Endothelial cell of umbilical vein (primary cell): Measurements from ENCODE around the gene GIMAP6. TPM values are rescaled to one million over a fixed set of nuclear protein-coding genes. Genes with fewer than 3 reads are reported as not detected.

Source experiments
- BruUV-seq: library from RNA; stranded (reverse); fragments of 400-500 nt; replicated peaks from 2 replicates; lab custom pipeline; 2021; lab: Mats Ljungman, UMichigan
- CTCF ChIA-PET: fragments of 300-600, 350-600 bp; sonication (Branson Sonifier 250); formaldehyde crosslinking; loops from one replicate; lab custom pipeline; 2021; ENCODE audit warnings: antibody characterized with exemption, inconsistent platforms; lab: Charles Lee
- POLR2A ChIA-PET: fragments of 300-600, 350-600 bp; sonication (Branson Sonifier 250); formaldehyde crosslinking; loops from one replicate; lab custom pipeline; 2021; ENCODE audit warnings: antibody characterized with exemption, inconsistent platforms; lab: Charles Lee
- DNase-seq: peaks from one replicate; pipeline ENCODE4 v3.0.0-alpha.2; 2011; ENCODE audit warnings: low read depth, low spot score
- FAIRE-seq: peaks from 2 replicates; lab custom pipeline; 2011; peaks lifted over from hg19 to GRCh38; lab: Jason Lieb, UNC
- H2AFZ ChIP-seq: 2 replicates; pipeline ENCODE4 v1.6.0; 2012; ENCODE audit warnings: low read depth, low read length, control low read depth, inconsistent platforms
- H3K27ac ChIP-seq: 2 replicates; pipeline ENCODE4 v1.5.1; 2011; ENCODE audit warnings: low read depth, mild to moderate bottlenecking, control low read depth, low read length, moderate library complexity; ENCODE audit not compliant: insufficient read depth
- H3K27me3 ChIP-seq, 2 experiments: 2 replicates each; pipeline versions ENCODE4 v1.6.0 to v1.6.1; 2011; ENCODE audit warnings: low read length in 2 of 2, mixed read lengths in 1 of 2; ENCODE audit not compliant: control insufficient read depth in 2 of 2, insufficient read depth in 2 of 2
- H3K36me3 ChIP-seq, 2 experiments: 2 replicates in 1 of 2; 3 replicates in 1 of 2; pipeline ENCODE4 v1.5.1; 2011; ENCODE audit warnings: low read length in 2 of 2, mild to moderate bottlenecking in 1 of 2, moderate library complexity in 1 of 2; ENCODE audit not compliant: control insufficient read depth in 2 of 2, insufficient read depth in 2 of 2; ENCODE audit errors: extremely low read depth in 1 of 2
- H3K4me1 ChIP-seq: 3 replicates; pipeline ENCODE4 v1.5.1; 2011; ENCODE audit warnings: mild to moderate bottlenecking, low read length; ENCODE audit not compliant: control insufficient read depth, insufficient read depth; ENCODE audit errors: extremely low read depth
- H3K4me2 ChIP-seq: 2 replicates; pipeline ENCODE4 v1.6.1; 2011; ENCODE audit warnings: low read length, control low read depth, mixed read lengths; ENCODE audit not compliant: insufficient read depth
- H3K4me3 ChIP-seq, 3 experiments: fragments of 200-600 bp in 1 of 3; sonication (generic), shearing (Covaris generic) in 1 of 3; replicated peaks in 1 of 3; 2 replicates each; pipeline ENCODE4 v1.5.1; 2011 to 2016; ENCODE audit warnings: control low read depth in 3 of 3, low read length in 3 of 3, mild to moderate bottlenecking in 2 of 3, inconsistent platforms in 1 of 3, low read depth in 1 of 3, moderate library complexity in 1 of 3; ENCODE audit not compliant: insufficient read depth in 1 of 3
- H3K79me2 ChIP-seq: 2 replicates; pipeline ENCODE4 v1.6.0; 2012; ENCODE audit warnings: low read length, inconsistent platforms; ENCODE audit not compliant: control insufficient read depth, insufficient read depth
- H3K9ac ChIP-seq: replicated peaks from 2 replicates; pipeline ENCODE3; 2011; ENCODE audit warnings: low read length, control low read depth; ENCODE audit not compliant: insufficient read depth; ENCODE audit errors: extremely low read depth
- H3K9me1 ChIP-seq: replicated peaks from 3 replicates; pipeline ENCODE4 v1.6.0; 2011; ENCODE audit warnings: mild to moderate bottlenecking, low read length; ENCODE audit not compliant: control insufficient read depth, insufficient read depth; ENCODE audit errors: extremely low read depth
- H3K9me3 ChIP-seq: replicated peaks from 2 replicates; pipeline ENCODE4 v1.5.1; 2012; ENCODE audit warnings: low read length, inconsistent platforms; ENCODE audit not compliant: control insufficient read depth, insufficient read depth
- H4K20me1 ChIP-seq: replicated peaks from 2 replicates; pipeline ENCODE3; 2011; ENCODE audit warnings: mild to moderate bottlenecking, low read length; ENCODE audit not compliant: control insufficient read depth, insufficient read depth; ENCODE audit errors: extremely low read depth
- CTCF ChIP-seq, 2 donors: IDR thresholded peaks; 1 replicate in 1 of 2; 2 replicates in 1 of 2; pipeline ENCODE4 v1.5.1; 2011; ENCODE audit warnings: low read length in 2 of 2, mild to moderate bottlenecking in 2 of 2, moderate library complexity in 2 of 2, control low read depth in 1 of 2, inconsistent platforms in 1 of 2, low read depth in 1 of 2; ENCODE audit not compliant: insufficient read depth in 1 of 2; ENCODE audit errors: extremely low read depth in 1 of 2
- EZH2 ChIP-seq: IDR thresholded peaks from 2 replicates; pipeline ENCODE4 v1.6.1; 2012; ENCODE audit warnings: borderline replicate concordance, low read depth, mild to moderate bottlenecking, moderate library complexity, low read length, inconsistent platforms; ENCODE audit not compliant: severe bottlenecking
- FOS ChIP-seq: IDR thresholded peaks from 2 replicates; pipeline ENCODE4 v1.6.1; 2011; ENCODE audit warnings: mild to moderate bottlenecking, low read length, moderate library complexity, borderline replicate concordance; ENCODE audit not compliant: insufficient read depth
- GATA2 ChIP-seq: IDR thresholded peaks from 2 replicates; pipeline ENCODE4 v1.7.0; 2011; ENCODE audit warnings: low read depth, mild to moderate bottlenecking, moderate library complexity, mixed read lengths, low read length; ENCODE audit not compliant: insufficient read length, insufficient read depth
- JUN ChIP-seq: IDR thresholded peaks from 2 replicates; pipeline ENCODE4 v1.6.1; 2011; ENCODE audit warnings: borderline replicate concordance, low read depth; ENCODE audit not compliant: insufficient read length, insufficient read depth
- MYC ChIP-seq: IDR thresholded peaks from one replicate; pipeline ENCODE4 v1.6.1; 2011; ENCODE audit warnings: mild to moderate bottlenecking, low read depth, low read length
- POLR2A ChIP-seq: IDR thresholded peaks from 2 replicates; pipeline ENCODE4 v1.6.1; 2012; ENCODE audit warnings: low read depth, mild to moderate bottlenecking, control low read depth, low read length
- POLR2AphosphoS5 ChIP-seq: IDR thresholded peaks from 2 replicates; pipeline ENCODE4 v1.6.1; 2012; ENCODE audit warnings: low read depth, mild to moderate bottlenecking, control low read depth, low read length, moderate library complexity; ENCODE audit not compliant: insufficient read depth
- dilution Hi-C: fragments of 300-500 bp; cut with MboI; formaldehyde crosslinking; loops from one replicate; pipeline ENCODE4 v1.15.0; 2019; ENCODE audit warnings: low sequenced_read_pairs; ENCODE audit not compliant: extremely low pct_ligation_motif_present
- intact Hi-C: fragments of 100-400 bp; cut with micrococcal nuclease; formaldehyde crosslinking; loops from one replicate; pipeline ENCODE4 v1.10.0; 2022
- polyA plus RNA-seq, 4 experiments: library from polyadenylated mRNA; depleted of rRNA in 3 of 4; stranded (reverse) in 3 of 4; unstranded in 1 of 4; fragments of >200 nt; gene quantifications; 2 replicates each; pipeline versions ENCODE4 v1.2.1 to v1.2.3, GENCODE V29; 2011 to 2012; ENCODE audit warnings: missing spikeins in 1 of 4
- total RNA-seq: library from RNA; stranded (reverse); gene quantifications from 2 replicates; pipeline ENCODE4 v1.2.3, GENCODE V29; 2021
- TF ChIP-seq, protein P1 (sequence below): IDR thresholded peaks from 2 replicates; pipeline ENCODE4 v1.6.1; 2011; ENCODE audit not compliant: insufficient read depth, insufficient read length

The GIMAP6 gene
- total and polyA plus RNA-seq, 2 donors (not counting 3 experiments of a cell fraction or from before 2014, with no cell fraction given) = 65.6 to 85.0 TPM

DNA sequence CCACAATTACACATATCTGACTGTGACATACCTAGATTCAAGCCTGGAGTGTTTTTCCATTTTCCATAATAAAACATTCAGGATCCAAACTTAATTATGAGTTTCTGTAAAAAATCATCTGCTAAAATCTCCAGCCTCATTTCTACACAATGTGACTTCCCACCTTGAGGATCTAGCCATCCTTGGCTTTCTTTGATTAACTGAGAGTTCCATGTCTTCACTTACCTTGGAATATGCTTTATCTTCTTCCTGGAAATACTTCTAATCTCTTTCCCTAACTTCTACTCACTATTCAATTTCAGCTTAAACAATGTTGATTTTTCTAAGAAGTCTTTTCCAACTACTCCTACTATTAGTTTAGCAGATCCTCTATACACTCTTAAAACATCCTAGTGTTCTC lies 36.8 kb upstream of the GIMAP6 start:
- H2AFZ ChIP-seq = no peak overlapping the region
- ChIA-PET CTCF (no interaction called here), POLR2A (no interaction called here)
- H3K4me1 ChIP-seq = no peaks in the 10 kb centered on the region
- H3K27ac ChIP-seq = no peak overlapping the region
- no peaks in the 10 kb centered on the region for H4K20me1 ChIP-seq
- H3K27me3 ChIP-seq = no peaks in the 10 kb centered on the region
- intact Hi-C loops (no loop called here), dilution Hi-C loops (no loop called here)
- H3K4me3 ChIP-seq = no peak overlapping the region
- TF ChIP-seq POLR2A (no peak), POLR2AphosphoS5 (no peak), EZH2 (no peak), JUN (no peak)
- TF ChIP-seq, protein P1, sequence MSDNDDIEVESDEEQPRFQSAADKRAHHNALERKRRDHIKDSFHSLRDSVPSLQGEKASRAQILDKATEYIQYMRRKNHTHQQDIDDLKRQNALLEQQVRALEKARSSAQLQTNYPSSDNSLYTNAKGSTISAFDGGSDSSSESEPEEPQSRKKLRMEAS = no peak
- no peaks in the 10 kb centered on the region for H3K36me3 ChIP-seq
- H3K9me1 ChIP-seq = no peaks in the 10 kb centered on the region
- no peak overlapping the region for H3K4me2 ChIP-seq
- no TSS peak for BruUV-seq
- H3K9me3 ChIP-seq = no peaks in the 10 kb centered on the region
- FAIRE-seq (no peak), DNase-seq (no peak)
- no peaks in the 10 kb centered on the region for H3K79me2 ChIP-seq
- no peak overlapping the region for H3K9ac ChIP-seq

GRCh38 chr7:150668472-150668911 lies 36.3 kb upstream of the GIMAP6 start:
- Histone ChIP-seq H4K20me1 (no peaks in the 10 kb centered on the region), H3K36me3 (no peaks in the 10 kb centered on the region), H3K79me2 (no peaks in the 10 kb centered on the region), H2AFZ (no peak overlapping the region), H3K9ac (no peak overlapping the region), H3K4me2 (no peak overlapping the region), H3K4me1 (no peaks in the 10 kb centered on the region), H3K27me3 (no peaks in the 10 kb centered on the region), H3K9me1 (no peaks in the 10 kb centered on the region), H3K4me3 (no peak overlapping the region), H3K27ac (no peak overlapping the region), H3K9me3 (no peaks in the 10 kb centered on the region)
- dilution Hi-C loops (no loop called here), intact Hi-C loops (no loop called here)
- no peak for FAIRE-seq
- TF ChIP-seq, protein P1 = no peak
- TF ChIP-seq EZH2 (no peak), POLR2AphosphoS5 (no peak), CTCF (IDR thresholded peaks at IDR 0.05; ENCODE audit: extremely low read depth in 1 of 2, insufficient read depth in 1 of 2, low read depth in 1 of 2, low read length in 2 of 2) (no peak), MYC (no peak), JUN (no peak), GATA2 (no peak), POLR2A (no peak), FOS (no peak)
- ChIA-PET POLR2A (no interaction called here), CTCF (no interaction called here)
- no TSS peak for BruUV-seq
- no peak for DNase-seq
